Body of pancreas (tissue), 4 donors: Measurements from ENCODE around the gene ACOD1.

Experiments
- CTCF ChIP-seq, 7 experiments: fragments of 450-650 bp in 4 of 7; fragments of 200-600 bp in 3 of 7; sonication (generic) in 3 of 7; IDR thresholded peaks; one replicate each; pipeline ENCODE4 v1.5.1; 2016 to 2019; ENCODE audit warnings: antibody characterized with exemption in 7 of 7
- POLR2A ChIP-seq, 3 donors: fragments of 450-650 bp; IDR thresholded peaks; one replicate each; pipeline ENCODE4 v1.6.1; 2016; ENCODE audit warnings: antibody characterized with exemption in 3 of 3, mild to moderate bottlenecking in 2 of 3

DNA sequence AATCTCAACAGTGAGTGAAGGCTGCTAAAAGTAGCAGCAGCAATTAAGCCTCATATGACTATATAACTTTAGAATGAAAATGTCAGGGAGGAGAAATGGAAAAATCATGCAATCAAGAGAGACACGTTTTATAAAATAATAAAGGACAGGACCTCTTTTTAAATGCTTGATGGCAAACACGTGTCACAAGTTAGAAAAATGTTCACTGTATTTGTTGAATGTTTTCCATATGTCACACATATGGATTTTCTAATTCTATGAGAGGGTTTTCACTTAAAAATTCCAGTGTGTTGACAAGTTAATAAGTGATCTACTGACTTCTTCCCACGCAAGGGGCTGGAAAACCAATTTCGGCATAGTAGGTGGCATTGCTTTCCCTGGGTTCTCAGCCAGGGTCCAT is 34.4 kb upstream of the ACOD1 start:
- TF ChIP-seq CTCF (IDR thresholded peaks at IDR 0.05) (no peak), POLR2A (IDR thresholded peaks at IDR 0.05) (no peak)
